ENCODE data around the gene ATXN1. TPM values are rescaled to one million over a fixed set of nuclear protein-coding genes. Genes with fewer than 3 reads are reported as not detected.
A peak's percentile ranks its signal among the peaks of the same experiment; 100 is the strongest.

Gene ATXN1
- total RNA-seq, 3 donors from 2014 or later: 30.4 to 87.3 (median 50.1) TPM

DNA sequence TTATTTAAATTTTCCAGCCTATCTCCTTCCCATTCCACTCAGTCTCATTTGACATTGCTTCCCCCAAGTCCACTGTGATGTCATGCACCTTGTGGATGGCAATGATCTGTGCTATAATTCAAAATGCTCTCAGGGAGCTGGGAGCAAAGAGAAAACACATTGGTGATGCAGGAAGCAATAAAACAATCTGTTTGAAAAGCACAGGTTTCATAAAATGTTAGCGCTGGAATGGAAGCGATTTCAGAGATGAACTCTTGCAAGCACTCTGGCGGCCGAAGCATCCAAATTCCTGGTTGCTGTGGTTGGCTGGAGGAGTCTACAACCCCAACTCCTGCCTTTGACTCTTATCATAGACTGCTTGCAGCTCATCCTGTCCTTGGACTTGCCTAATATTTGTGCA, 355.9 kb downstream of the ATXN1 start:
- Histone ChIP-seq H3K4me1 (ENCODE audit: low read depth) (no peaks in the 10 kb centered on the region), H3K36me3 (ENCODE audit: low read depth) (no peaks in the 10 kb centered on the region), H3K9me3 (no peaks in the 10 kb centered on the region), H3K4me3 (no peak overlapping the region)
- intact Hi-C loops (cut with DNase I, micrococcal nuclease): loop anchor here (5.0 to 10.0 kb wide), 2 partner anchors 71 to 73 kb away; no protein-coding TSS in a partner anchor
- DNase-seq (peak in 1 of 3 donors; percentile 7), ATAC-seq (peak; percentile 50)
- TF ChIP-seq, protein P1, sequence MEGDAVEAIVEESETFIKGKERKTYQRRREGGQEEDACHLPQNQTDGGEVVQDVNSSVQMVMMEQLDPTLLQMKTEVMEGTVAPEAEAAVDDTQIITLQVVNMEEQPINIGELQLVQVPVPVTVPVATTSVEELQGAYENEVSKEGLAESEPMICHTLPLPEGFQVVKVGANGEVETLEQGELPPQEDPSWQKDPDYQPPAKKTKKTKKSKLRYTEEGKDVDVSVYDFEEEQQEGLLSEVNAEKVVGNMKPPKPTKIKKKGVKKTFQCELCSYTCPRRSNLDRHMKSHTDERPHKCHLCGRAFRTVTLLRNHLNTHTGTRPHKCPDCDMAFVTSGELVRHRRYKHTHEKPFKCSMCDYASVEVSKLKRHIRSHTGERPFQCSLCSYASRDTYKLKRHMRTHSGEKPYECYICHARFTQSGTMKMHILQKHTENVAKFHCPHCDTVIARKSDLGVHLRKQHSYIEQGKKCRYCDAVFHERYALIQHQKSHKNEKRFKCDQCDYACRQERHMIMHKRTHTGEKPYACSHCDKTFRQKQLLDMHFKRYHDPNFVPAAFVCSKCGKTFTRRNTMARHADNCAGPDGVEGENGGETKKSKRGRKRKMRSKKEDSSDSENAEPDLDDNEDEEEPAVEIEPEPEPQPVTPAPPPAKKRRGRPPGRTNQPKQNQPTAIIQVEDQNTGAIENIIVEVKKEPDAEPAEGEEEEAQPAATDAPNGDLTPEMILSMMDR (IDR thresholded peaks at IDR 0.05): no peak

DNA sequence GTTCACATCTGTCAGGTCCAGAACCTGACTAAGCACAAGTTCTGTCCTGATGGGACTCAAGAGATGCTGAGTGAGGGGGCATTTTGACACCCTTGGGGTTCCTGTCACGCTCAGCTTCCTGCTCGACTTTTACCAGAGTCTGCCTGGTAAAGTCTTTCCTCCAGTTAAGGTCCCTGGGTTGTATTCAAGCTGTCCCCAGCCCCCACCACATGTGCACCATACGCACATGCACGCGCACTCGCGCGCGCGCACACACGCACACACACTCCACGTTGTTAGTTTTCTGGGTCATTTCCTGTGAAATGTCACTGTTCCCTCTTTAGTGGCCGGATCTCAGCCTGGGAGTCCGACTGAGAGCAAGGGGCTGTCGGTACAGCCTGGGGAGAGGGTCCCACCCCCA, 356.8 kb downstream of the ATXN1 start:
- no peak for ATAC-seq
- DNase-seq: no peak
- TF ChIP-seq, protein P1 (IDR thresholded peaks at IDR 0.05): no peak
- no peak overlapping the region for H3K4me3 ChIP-seq
- intact Hi-C loops (cut with DNase I, micrococcal nuclease): loop anchor here in 1 of 2 donors (10.0 kb wide), 1 partner anchor 70 kb away; no protein-coding TSS in a partner anchor
- no peaks in the 10 kb centered on the region for H3K9me3 ChIP-seq
- H3K4me1 ChIP-seq (ENCODE audit: low read depth): no peaks in the 10 kb centered on the region
- no peaks in the 10 kb centered on the region for H3K36me3 ChIP-seq (ENCODE audit: low read depth)

DNA sequence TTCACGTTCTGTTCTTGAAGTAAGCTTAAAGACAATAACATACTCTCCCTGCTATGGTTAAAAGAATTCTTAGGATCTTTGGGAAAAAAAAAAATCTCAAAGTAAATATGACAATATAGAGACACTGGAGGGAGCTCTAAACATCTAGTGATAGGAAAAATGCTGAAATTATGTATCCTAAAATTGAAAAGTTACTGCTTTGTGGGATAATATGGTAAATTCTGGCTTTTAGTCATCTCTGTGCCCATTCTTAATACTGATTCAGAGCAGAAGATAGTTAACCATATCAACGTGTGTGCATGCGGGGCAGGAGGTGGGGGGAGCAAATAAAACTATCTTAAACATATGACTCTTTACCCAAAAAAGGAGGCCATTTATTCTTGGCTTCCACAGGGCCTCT, 357.4 kb downstream of the ATXN1 start:
- ATAC-seq (no peak), DNase-seq (no peak)
- Histone ChIP-seq H3K9me3 (no peaks in the 10 kb centered on the region), H3K4me1 (ENCODE audit: low read depth) (no peaks in the 10 kb centered on the region), H3K4me3 (no peak overlapping the region), H3K36me3 (ENCODE audit: low read depth) (no peaks in the 10 kb centered on the region)
- intact Hi-C loops (cut with DNase I, micrococcal nuclease): loop anchor here in 1 of 2 donors (10.0 kb wide), 1 partner anchor 69 kb away; no protein-coding TSS in a partner anchor
- TF ChIP-seq, protein P1 (IDR thresholded peaks at IDR 0.05): no peak

DNA sequence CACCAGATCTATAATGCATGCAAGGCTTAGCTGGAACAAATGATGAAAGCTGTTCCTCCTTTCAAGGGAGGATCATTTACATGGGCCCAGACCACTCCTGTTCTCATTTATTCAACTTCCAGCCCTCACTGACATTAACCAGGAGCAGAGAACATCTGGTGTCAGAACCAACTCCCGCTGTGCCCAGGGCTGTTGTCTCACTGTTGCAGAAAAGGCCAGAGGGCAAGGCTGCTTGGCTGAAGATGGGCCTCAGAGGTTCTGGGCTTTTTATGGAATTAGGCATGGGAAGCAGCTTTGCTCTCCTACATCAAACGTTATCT, 358.7 kb downstream of the ATXN1 start:
- no peaks in the 10 kb centered on the region for H3K9me3 ChIP-seq

DNA sequence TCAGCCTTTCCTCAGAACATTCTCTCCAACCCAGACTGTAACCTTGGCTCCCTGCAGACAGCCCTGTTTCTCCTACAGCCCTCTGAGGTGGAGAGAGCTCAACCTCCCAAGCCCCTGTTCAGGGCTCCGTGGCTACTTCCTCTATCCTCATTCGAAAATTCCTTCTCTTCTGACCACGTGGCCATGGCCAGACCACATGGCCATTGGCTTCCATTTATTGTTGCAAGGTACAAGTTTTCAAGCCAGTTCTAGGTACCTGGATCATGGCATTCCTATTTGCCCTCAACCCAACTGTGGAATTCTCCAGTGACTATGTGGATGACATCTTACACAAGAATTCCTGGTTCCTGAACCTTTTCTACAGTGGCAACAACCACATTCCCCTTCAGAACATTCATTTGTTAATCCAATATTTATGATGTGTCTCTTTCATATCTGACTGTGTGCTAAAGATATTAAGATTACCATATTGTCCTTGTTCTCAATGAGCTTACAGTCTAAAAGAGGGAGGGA, 361.0 kb downstream of the ATXN1 start:
- ATAC-seq: no peak
- Histone ChIP-seq H3K4me3 (no peak overlapping the region), H3K4me1 (ENCODE audit: low read depth) (no peaks in the 10 kb centered on the region), H3K9me3 (no peaks in the 10 kb centered on the region), H3K36me3 (ENCODE audit: low read depth) (no peaks in the 10 kb centered on the region)
- DNase-seq: no peak
- intact Hi-C loops (cut with DNase I, micrococcal nuclease): loop anchor here in 1 of 2 donors (10.0 kb wide), 1 partner anchor 66 kb away; no protein-coding TSS in a partner anchor
- TF ChIP-seq, protein P1 (IDR thresholded peaks at IDR 0.05): no peak

More for the DNA sequence above, 358.7 kb downstream of the ATXN1 start:
- ATAC-seq: no peak
- no peak for DNase-seq
- TF ChIP-seq, protein P1 (IDR thresholded peaks at IDR 0.05): no peak
- H3K4me1 ChIP-seq (ENCODE audit: low read depth): no peaks in the 10 kb centered on the region
- no peaks in the 10 kb centered on the region for H3K36me3 ChIP-seq (ENCODE audit: low read depth)
- no peak overlapping the region for H3K4me3 ChIP-seq
- intact Hi-C loops (cut with DNase I, micrococcal nuclease): loop anchor here in 1 of 2 donors (10.0 kb wide), 1 partner anchor 68 kb away; no protein-coding TSS in a partner anchor

Data from mucosa of descending colon (tissue), 3 donors.